HG03558 (cell line): Measurements from ENCODE around the gene HTD2.
"Not testable (repeated sequence)": the region's sequence is repeated elsewhere in the genome, so short reads cannot be mapped to it uniquely, and the experiment has no call there.

Experiments
- ATAC-seq: cut with Tn5 transposase; IDR thresholded peaks from one replicate; pipeline ENCODE4 v1.9.1; 2021; ENCODE audit warnings: moderate number of reproducible peaks; ENCODE audit not compliant: unreplicated experiment; ENCODE audit errors: extremely low read depth

The HTD2 gene

DNA sequence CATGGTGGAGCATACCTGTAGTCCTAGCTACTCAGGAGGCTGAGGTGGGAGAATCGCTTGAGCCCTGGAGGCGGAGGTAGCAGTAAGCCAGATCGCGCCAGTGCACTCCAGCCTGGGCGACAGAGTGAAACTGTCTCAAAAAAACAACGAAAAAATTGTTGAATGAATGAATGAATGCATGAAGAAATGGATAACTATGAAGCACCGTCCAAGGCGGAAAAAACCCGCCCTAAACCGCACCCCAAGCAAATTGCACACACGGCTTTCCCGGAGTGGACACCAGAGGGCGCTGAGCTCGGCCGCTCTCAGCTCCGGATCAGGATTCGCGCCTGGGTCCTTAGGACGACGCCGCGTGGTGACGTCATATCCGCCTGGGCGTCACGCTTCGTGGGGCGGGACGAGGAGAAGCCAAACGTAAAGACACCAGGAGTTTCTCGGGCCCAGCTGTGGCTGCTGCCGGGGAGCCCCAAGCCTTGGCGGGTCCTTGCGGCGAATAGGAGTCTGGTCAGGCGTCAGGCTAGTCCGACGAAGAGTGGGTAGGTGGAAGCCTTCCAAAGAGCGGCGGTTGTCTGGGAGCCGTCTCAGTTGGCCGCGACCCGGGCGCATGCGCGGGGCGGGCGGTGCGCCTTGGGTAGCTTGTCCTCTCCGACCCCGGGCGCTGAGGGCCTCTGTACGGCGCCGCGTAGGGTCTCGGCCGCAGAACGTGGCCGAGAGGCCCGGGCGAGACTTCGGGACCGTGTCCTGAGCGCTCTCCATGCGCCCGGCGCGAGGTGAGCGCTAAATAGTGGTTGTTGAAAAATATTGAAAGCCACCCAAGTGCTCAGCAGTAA, at the start of gene HTD2, which contains the start of gene RPP14:
TSS of gene HTD2 (plus strand) at position 639 of the 830 bp plus-strand sequence. CDS start 11,094 bp downstream, outside the sequence.
TSS of gene RPP14 (plus strand) at position 364 of the 830 bp plus-strand sequence. CDS start 4,085 bp downstream, outside the sequence.
- ATAC-seq: peak; percentile 67

- ATAC-seq: no peak
These were observed 47.8 kb upstream of the HTD2 start for GRCh38 chr3:58258392-58259055.

- no peak for ATAC-seq
These were observed 46.0 kb upstream of the HTD2 start for GRCh38 chr3:58260261-58260731.

DNA sequence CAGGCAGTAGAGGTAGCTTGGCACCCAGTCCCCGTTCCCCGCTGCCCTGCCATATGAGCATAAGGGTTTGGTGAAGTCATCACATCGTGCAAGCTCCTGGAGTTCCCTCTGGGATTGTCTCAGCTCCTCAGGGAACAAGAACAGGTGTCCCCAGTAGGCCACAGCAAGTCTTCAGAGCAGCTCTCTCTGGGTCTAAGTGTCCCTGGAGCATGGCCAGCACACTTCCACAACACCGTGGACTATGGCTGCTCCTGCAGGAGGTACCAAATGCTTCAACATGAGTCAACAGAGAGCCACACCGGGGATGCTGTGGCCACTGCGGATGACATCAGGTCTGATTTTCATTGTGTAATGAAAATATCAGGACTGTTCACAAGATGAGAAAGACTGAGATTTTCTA, 45.6 kb upstream of the HTD2 start:
- no peak for ATAC-seq

GRCh38 chr3:58261954-58262666, 44.2 kb upstream of the HTD2 start:
- ATAC-seq: peak; percentile 56

- no peak for ATAC-seq
These were observed 39.7 kb upstream of the HTD2 start for GRCh38 chr3:58266577-58266976.

- not testable (repeated sequence) for ATAC-seq
These were observed 38.8 kb upstream of the HTD2 start for GRCh38 chr3:58267543-58267942.

GRCh38 chr3:58269356-58269755, 37.0 kb upstream of the HTD2 start:
- ATAC-seq: no peak

GRCh38 chr3:58270485-58270884, 35.8 kb upstream of the HTD2 start:
- ATAC-seq: no peak

- no peak for ATAC-seq
These were observed 34.3 kb upstream of the HTD2 start for GRCh38 chr3:58271901-58272501.

DNA sequence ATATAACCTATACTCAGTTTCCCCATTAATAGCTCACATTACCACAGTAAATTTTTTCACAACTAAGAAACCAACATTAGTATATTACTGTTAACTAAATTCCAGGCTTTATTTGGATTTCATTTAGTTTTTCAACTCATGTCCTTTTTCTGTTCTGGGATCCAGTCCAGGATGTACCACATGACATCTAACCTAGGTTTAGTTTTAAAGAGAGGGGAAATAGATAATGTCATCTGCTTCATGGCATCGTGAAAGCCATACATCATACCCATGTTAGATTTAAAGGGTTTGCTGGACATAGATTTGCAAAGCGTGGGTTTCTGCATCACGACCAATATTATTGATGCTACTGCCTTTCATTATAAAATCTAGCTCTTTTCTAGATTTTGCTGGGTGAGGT, 33.4 kb upstream of the HTD2 start:
- ATAC-seq: no peak

GRCh38 chr3:58273362-58273761, 33.0 kb upstream of the HTD2 start:
- not testable (repeated sequence) for ATAC-seq

DNA sequence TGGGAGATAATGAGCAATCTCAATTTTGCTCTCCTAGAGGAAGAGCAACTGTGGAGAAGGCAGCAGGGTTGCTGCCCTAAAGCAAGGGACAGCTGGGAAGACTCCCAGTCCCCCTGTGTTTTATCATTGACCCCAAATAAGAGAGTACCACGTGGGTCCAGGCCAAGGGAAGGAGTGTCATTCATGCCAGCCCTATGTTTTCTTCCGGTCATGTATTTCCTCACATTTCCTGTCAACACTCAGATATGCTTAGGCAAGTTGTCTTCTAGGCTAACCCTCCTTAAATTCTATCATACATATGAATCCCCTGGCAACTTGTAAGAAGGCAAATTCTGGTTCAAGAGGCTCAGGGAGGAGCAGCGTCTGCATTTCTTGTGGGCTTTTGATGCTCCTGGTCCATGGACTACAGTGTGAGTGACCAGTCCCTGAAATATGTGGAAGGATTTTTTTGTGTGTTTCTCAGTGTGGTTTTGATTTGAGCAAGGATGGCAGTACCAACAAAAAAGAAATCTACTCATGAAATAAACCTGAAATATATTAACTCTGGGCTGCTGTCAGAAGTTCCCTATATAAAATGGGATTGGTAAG, 32.2 kb upstream of the HTD2 start:
- ATAC-seq: no peak

DNA sequence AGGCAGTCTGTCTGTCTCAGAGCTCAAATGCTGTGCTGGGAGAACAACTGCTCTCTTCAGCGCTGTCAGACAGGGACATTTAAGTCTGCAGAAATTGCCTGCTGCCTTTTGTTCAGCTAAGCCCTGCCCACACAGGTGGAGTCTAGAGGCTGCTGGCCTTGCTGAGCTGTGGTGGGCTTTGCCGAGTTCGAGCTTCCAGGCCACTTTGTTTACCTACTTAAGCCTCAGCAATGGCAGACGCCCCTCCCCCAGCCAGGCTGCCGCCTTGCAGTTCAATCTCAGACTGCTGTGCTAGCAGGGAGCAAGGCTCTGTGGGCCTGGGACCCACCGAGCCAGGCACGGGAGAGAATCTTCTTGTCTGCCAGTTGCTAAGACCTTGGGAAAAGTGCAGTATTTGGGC, 25.3 kb upstream of the HTD2 start:
- no peak for ATAC-seq

GRCh38 chr3:58285334-58285733, 21.0 kb upstream of the HTD2 start:
- no peak for ATAC-seq

DNA sequence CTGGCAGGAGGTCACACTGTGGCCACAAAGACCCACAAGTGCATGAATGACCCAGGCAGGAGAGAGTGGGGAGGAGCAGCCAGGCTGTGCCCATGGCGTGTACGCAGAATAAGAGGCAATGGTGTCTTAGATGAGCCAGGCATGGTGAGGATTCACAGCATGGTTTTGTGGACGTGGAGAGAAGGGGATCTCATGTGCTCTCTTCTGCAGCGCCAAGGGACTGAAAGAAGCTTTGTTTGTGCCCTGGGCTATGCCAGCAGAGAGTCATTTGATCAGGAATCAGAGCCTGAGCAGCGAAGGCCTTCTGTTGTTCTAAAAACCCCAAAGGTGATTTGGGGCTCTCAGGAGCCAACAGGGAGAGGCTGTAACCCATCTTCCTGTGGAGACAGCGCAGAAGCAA, 19.0 kb upstream of the HTD2 start:
- ATAC-seq: no peak

DNA sequence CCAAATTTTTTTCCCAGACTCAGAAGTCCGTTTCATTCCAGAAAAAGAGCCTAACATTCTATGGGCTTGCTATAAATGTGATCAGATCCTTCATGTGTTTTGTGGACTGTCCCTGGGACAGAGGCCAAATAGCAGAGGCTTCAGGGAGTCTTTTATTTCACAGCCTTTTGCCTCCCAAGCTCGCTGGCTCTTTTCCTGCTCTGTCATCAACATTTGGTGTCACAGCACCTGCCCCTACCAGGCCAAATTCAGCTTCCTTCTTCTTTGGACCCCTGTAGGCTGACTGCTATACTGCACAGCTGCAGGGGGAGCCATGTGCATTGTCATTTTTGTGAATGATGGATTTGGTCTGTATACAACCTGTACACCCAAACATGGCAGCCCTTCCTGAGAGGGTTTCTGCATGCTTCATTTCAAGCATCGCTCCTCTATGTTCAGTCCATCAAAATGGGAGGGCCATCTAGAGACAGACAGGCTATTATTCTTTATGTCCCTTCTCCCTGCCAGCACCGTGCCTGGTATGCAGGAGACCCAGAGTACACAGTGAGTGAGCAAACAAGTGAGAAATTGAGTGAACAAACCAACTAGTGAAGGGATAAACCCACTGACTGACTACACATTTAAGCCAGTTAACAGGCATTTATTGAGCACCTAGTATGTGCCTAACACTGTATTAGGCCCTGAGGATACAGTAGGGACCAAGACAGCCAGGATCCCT, 18.1 kb upstream of the HTD2 start:
- ATAC-seq: no peak

- ATAC-seq: not testable (repeated sequence)
These were observed 17.2 kb upstream of the HTD2 start for GRCh38 chr3:58288964-58289613.

GRCh38 chr3:58290446-58290845, 15.9 kb upstream of the HTD2 start:
- not testable (repeated sequence) for ATAC-seq
